ENCODE measurements around the gene ENOSF1.
A peak's percentile ranks its signal among the peaks of the same experiment; 100 is the strongest.

ENOSF1 gene

DNA sequence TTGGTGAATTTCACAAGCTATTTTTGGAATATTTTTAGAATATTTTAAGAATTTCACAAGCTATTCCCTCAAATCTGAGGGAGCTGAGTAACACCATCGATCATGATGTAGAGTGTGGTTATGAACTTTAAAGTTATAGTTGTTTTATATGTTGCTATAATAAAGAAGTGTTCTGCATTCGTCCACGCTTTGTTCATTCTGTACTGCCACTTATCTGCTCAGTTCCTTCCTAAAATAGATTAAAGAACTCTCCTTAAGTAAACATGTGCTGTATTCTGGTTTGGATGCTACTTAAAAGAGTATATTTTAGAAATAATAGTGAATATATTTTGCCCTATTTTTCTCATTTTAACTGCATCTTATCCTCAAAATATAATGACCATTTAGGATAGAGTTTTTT lies 39.1 kb downstream of the ENOSF1 start:
- no peak for DNase-seq (ENCODE audit: low read depth)

DNA sequence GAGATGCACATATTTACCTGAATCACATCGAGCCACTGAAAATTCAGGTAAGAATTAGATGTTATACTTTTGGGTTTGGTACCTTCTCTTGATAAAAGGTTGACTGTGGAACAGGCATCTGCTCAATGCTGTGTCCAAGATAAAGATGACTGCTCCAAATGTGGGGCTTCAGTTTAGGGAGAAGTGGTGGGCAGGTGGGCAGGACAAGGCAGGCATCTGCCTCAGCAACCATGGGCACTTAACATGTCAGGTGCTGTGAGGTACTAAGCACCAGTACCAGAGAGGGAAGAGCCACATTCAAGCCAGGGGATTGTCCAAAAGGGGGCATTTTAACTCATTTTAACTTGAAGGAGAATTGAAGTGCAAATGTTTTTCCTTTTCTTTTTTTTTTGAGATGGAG lies 41.0 kb downstream of the ENOSF1 start:
- no peak for DNase-seq (ENCODE audit: low read depth)

DNA sequence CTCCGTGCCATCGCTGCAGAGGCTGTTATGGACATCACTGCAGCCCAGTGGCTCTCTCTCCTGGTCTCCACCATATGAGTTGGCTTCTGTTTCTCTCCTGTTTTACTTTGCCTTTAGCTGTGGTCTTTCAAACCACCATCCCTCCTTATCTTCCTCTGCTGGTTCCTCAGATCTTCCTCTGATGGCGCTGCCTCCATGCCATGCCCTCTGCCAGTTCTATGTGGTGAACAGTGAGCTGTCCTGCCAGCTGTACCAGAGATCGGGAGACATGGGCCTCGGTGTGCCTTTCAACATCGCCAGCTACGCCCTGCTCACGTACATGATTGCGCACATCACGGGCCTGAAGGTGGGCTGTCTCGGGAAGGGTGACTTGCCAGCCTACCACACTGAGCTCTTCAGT lies 41.9 kb downstream of the ENOSF1 start:
- DNase-seq (ENCODE audit: low read depth): no peak

DNA sequence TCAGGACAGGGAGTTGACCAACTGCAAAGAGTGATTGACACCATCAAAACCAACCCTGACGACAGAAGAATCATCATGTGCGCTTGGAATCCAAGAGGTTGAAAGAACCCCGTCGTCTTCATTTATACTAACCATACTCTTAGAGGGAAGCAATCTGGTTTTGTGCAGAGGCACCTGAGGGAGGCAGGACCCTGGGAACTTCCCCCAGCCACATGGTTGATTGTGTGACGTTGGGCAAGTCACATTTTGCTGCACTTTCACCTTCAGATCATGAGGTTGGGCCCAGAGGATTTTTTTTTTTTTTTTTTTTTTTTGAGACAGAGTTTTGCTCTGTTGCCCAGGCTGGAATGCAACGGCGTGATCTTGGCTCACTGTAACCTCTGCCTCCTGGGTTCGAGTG lies 43.4 kb downstream of the ENOSF1 start:
- DNase-seq (ENCODE audit: low read depth): no peak

DNA sequence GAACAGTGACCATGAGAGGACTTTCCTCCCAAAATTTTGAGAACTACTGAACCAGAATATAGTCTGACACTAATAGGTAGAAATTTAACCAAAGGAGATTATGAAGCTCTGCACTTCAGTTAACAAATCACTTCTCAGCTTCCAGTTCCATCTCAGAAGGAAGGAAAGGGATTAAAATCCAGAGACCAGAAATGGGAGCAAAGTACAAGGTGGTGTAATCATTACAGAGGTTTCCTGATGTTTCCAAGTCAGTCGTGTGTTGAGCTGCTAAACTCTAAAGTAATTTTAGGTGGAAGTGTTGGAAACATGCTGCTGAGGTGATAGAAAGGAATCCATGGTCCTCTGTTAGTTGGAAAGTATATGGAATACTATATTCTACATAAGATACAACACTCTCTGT lies 44.2 kb downstream of the ENOSF1 start:
- no peak for DNase-seq (ENCODE audit: low read depth)

DNA sequence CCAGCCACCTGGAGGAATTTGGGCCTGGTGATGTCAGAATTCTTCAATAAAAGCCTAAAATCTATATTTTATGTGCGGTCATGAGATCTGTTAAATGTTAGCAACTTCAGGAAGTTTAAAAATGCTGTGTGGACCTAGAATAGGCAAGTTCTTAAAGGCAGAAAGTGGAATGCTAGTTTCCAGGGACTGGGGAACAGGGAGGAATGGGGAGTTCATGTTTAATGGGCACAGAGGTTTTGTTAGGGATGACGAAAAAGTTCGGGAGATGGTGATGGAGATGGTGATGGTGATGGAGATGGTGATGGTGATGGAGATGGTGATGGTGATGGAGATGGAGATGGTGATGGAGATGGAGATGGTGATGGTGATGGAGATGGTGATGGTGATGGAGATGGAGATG lies 45.8 kb downstream of the ENOSF1 start:
- DNase-seq (ENCODE audit: low read depth): no peak

DNA sequence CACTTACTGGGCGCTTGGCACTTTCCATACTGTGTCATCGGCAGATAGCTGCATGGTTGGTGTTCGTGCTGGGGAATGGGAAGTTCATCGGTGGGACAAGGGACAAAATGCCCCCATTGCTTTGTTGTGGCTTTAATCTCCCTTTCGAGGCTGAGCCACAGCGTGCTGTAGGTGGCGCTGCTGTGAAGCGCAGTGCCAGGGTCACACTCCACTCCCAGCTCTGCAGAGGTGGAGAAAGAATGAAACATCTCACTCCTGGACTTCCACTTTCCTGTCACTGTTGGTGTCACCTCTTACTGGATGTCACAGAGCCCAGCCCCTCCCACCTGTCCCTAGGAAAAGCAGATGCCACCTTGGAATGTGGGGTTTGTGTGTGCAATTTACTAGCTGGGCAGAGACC lies 46.3 kb downstream of the ENOSF1 start:
- no peak for DNase-seq (ENCODE audit: low read depth)

DNA sequence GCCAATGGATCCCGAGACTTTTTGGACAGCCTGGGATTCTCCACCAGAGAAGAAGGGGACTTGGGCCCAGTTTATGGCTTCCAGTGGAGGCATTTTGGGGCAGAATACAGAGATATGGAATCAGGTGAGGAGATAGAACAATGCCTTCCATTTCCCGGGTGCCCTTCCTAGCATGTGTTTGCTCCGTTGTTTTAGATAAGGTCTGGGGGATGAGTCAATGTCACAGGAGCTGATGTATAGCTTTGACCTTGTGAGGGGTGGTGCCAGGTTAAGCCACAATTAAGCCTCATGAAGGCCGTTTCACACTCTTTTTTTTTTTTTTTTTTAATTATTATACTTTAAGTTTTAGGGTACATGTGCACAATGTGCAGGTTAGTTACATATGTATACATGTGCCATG lies 50.2 kb downstream of the ENOSF1 start:
- DNase-seq (ENCODE audit: low read depth): no peak

DNA sequence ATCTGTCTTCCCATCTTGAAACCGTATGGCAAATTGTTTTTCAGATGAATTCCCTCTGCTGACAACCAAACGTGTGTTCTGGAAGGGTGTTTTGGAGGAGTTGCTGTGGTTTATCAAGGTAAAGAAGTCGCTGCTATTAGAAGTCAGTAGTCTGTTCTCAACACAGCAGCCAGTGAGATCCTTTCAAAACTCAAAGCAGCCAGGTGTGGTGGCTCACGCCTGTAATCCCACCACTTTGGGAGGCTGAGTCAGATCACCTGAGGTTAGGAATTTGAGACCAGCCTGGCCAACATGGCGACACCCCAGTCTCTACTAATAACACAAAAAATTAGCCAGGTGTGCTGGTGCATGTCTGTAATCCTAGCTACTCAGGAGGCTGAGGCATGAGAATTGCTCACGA lies 52.8 kb downstream of the ENOSF1 start:
- DNase-seq (ENCODE audit: low read depth): no peak

DNA sequence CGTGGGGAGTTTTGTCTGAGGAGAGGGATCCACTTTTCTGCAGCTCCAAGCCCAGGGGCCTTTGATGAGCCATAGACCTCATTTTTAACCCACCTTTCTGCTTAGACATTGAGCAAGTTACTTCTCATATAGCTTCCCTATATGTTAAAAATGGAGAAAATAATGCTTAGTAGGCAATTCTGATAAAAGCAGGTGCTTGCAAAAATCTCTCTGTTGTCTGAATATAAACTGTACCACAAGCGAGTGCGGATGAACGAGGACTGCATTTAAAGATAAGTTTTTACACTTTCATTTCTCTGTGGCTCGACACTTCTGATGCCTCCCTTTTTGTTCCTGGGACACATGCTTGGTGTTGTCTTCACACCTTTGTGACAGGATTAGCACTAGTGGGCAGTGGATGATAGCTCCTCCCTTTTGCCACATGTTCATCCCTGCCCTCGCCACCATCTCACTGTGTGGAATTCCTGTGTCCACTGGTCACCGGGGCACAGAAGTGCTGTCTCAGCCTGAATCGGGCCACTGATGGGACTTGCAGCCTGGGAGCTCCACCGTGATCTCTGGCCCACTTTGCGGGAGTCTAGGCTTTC lies 53.4 kb downstream of the ENOSF1 start:
- DNase-seq (ENCODE audit: low read depth): no peak

DNA sequence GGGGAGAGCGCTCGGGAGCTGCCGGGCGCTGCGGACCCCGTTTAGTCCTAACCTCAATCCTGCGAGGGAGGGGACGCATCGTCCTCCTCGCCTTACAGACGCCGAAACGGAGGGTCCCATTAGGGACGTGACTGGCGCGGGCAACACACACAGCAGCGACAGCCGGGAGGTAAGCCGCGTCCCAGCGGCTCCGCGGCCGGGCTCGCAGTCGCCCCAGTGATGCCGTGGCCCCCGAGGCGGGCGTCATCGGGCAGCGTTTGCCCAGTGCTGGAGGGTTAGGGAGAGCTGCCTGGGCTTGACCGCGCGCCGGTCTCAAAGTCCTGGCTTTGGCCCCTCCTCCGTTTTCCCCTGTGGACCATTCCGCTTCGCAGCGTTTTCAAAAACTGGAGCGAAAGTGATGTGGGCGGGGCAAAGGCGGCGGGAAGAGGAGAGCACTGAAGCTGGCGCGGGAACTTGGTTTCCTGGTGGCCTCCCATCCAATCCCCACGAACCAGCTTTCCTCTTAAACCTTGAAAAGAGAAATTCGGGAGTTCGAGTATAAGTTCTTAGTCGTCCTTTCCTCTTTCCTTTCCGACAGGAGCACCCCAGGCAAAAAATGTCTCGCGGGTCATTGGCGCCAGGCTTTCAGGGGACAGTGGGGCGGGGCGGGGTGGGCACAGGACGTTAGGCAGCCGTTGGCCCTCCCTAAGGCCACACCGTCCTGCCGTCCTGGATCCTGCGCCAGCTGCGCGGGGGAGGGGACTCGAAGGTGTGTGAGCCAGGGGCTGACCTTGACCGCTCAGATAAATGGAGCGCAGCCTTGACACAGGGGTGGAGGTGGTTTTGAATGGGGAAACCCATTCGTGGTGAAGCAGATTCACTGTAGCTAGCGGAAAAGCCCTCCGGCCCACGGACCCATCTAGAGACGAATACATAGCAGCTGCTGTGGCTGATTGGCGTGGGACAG lies 54.2 kb downstream of the ENOSF1 start:
- DNase-seq (ENCODE audit: low read depth): peak; percentile 38

DNA sequence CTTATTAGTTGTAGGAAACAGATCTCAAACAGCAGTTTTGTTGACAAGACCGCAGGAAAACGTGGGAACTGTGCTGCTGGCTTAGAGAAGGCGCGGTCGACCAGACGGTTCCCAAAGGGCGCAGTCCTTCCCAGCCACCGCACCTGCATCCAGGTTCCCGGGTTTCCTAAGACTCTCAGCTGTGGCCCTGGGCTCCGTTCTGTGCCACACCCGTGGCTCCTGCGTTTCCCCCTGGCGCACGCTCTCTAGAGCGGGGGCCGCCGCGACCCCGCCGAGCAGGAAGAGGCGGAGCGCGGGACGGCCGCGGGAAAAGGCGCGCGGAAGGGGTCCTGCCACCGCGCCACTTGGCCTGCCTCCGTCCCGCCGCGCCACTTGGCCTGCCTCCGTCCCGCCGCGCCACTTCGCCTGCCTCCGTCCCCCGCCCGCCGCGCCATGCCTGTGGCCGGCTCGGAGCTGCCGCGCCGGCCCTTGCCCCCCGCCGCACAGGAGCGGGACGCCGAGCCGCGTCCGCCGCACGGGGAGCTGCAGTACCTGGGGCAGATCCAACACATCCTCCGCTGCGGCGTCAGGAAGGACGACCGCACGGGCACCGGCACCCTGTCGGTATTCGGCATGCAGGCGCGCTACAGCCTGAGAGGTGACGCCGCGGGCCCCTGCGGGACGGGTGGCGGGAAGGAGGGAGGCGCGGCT lies 55.0 kb downstream of the ENOSF1 start, which contains the start of gene TYMS:
Gene TYMS (plus strand): TSS at position 343 of the 690 bp plus-strand sequence. CDS start 90 bp downstream, at position 433.
- DNase-seq (ENCODE audit: low read depth): no peak

DNA sequence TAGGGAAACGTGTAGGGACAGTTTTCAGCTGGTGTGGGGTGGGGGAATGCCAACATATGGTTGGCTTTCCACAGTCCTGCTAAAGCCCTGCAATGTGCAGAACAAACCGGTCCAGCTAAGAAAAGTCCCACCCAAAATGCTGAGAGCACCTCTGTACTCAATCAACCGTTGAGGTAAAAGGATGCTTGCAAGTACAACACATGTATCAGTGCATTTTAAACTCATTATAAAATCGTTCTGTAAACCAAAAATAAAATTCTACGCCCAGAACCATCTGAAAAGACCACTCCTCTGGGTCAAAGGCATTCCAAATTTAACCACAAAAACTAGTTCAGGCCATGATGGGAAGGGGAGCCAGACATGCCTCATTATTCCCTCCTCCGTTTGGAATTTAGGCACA lies 57.0 kb downstream of the ENOSF1 start:
- no peak for DNase-seq (ENCODE audit: low read depth)

DNA sequence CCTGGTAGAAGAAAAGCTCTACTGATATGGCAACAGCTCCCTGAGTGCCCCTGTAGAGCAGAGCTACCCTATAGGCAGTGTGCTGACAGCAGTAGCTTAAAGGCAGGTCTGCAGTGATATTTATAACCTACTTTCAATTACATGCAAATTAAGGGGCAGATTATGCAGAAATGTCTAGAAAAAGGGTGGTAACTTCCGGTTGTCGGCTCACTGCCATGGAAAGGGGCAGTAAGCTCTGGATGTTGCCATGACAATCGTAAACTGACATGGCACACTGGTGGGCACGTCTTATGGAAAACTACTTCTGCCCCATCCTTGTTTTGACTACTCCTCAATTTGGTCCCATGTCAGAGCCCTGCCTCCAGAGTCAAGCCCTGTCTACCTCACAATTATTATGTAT lies 57.8 kb downstream of the ENOSF1 start:
- DNase-seq (ENCODE audit: low read depth): no peak

DNA sequence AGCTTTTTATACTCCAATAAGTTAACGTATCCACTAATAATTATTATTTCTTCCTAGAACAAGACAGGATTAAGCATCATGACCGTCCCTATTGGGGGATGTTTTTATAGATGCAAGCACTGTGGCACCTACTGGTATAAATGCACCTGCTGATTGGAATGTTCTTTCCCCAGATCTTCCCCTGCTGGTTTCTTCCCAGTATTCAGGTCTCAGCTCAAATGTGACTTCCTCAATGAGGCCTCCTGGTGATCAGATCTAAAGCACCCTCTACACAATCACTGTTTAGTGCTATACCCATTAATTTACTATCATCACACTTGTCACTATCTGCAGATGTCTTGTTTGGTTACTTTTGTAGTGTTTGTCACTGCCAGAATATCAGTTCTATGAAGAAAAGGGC lies 58.9 kb downstream of the ENOSF1 start:
- no peak for DNase-seq (ENCODE audit: low read depth)

DNA sequence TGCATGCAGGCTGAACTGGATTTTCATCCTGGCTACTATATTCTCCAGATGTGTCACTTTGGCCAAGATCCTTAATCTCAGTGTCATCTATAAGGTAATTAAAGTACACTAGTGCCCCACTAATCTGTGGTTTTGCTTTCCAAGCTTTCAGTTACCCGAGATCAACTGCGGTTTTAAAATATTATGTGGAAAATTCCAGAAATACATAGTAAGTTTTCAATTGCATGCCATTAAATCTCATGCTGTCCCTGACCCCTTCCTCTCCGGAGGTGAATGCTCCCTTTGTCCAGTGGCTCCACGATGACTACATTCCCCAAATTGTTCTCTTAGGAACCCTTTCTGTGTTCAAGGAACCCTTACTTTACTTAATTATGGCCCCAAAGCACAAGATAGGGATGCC lies 60.3 kb downstream of the ENOSF1 start:
- no peak for DNase-seq (ENCODE audit: low read depth)

DNA sequence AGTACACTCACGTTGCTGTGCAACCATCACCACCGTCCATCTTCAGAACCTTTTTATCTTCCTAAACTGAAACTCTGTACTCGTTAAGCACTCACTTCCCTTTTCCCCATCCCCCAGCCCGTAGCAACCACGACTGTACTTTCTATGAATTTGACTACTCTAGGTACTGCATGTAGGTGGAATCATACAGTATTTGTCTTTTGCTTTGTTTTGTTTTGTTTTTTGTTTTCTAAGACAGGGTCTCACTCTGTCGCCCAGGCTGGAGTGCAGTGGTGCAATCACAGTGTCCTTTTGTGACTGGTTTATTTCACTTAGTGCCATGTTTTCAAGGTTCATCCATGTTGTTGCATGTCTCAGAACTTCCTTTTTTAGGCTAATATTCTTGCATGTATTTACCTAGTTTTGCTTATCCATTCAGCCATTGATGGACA lies 62.0 kb downstream of the ENOSF1 start:
- no peak for DNase-seq (ENCODE audit: low read depth)

DNA sequence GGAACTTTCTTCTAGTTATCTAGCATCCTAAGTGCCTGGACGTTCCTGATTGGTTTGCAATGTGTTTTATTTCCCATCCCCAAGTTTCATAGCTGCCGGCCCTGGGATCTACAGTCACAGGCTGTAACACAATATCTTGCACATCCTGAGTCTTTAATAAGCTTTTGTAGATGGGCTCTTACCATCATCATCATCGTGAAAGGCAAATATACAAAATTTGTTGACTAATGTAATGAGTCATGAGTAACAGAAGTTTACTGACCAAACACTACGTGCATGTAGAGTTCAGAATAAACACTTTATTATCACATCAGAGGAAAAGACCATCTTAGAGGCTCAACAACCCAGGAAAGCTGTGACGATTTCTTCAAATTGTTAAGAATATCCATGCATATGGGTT lies 63.1 kb downstream of the ENOSF1 start:
- DNase-seq (ENCODE audit: low read depth): no peak

DNA sequence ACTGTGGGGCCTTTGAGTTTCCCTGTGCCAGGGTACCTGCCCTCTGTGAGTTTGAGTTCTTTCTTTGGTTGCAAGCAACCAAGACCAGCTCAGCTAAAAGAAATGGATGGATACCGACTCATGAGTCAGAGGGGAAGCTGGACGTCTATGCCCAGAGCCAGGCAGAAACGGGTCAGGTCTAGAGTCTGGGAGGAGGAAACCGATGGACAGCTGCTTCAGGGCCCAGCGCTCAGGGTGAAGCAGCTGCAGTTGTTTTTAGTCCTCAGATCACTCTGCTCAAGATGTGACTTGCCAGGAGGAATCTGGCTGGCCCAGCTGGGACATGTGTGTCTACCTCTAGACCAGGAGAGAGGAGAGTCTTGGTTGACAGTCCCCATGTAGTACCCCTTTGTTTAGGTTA lies 65.1 kb downstream of the ENOSF1 start:
- no peak for DNase-seq (ENCODE audit: low read depth)

DNA sequence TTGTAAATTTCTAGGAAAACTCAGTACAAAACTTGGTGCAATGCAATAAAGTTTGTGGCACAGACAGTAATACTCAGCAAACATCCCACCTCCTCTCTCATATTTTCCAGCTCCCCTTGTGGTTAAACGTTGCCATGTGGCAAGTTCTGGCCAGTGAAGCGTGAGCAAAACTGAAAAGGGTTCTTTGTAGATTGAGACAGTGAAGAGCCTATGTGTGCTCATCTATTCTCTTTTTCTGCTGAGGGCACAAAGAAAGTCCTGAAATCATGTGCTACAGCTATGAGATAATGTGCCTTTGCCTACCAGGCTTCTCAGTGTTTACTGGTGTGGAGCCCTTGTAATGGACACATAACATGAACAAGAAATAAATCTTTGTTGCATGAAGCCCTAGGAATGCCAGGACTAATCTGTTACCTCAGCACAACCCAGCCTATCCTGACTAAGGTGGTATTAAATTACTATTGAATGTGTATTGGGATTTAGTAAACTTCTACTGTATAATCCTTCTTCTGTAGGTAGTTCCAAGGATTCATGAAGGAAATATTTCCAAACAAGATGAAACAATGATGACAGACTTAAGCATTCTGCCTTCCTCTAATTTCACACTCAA lies 67.9 kb downstream of the ENOSF1 start:
- no peak for DNase-seq (ENCODE audit: low read depth)

DNA sequence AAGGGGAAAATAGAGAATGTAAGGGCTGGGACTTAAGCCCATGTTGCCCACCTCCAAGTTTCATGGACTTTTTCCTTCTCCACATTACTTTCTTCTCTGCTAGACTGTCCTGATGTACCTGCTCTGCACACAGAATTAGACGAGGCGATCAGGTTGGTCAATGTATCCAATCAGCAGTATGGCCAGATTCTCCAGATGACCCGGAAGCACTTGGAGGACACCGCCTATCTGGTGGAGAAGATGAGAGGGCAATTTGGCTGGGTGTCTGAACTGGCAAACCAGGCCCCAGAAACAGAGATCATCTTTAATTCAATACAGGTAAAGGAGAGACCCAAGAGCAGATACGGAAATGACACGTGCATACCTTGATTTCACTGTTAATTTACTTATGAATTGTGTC lies 71.2 kb downstream of the ENOSF1 start:
- DNase-seq (ENCODE audit: low read depth): no peak

DNA sequence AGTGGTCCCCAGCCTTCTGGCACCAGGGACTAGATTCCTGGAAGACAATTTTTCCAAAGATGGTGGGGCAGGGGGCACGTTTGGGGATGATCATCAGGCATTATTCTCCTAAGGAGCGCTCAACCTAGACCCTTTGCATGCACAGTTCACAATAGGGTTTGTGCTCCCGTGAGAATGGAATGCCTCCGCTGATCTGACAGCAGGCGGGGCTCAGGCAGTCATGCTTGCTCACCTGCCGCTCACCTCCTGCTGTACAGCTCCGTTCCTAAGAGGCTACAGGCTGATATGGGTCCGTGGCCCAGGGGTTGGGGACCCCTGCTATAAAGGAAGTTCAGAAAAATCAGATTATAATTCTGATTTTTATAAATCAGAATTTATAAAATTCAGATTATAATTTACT lies 77.3 kb downstream of the ENOSF1 start:
- DNase-seq (ENCODE audit: low read depth): no peak
